C4-2B (cell line): Measurements from ENCODE around the gene RASGEF1B.

Source experiments
- CTCF ChIP-seq: fragments of 450-650 bp; conservative IDR thresholded peaks from 2 replicates; pipeline ENCODE4 v1.5.1; 2017; ENCODE audit warnings: mild to moderate bottlenecking
- ZFX ChIP-seq: fragments of 450-650 bp; IDR thresholded peaks from 2 replicates; pipeline ENCODE4 v1.6.1; 2017

DNA sequence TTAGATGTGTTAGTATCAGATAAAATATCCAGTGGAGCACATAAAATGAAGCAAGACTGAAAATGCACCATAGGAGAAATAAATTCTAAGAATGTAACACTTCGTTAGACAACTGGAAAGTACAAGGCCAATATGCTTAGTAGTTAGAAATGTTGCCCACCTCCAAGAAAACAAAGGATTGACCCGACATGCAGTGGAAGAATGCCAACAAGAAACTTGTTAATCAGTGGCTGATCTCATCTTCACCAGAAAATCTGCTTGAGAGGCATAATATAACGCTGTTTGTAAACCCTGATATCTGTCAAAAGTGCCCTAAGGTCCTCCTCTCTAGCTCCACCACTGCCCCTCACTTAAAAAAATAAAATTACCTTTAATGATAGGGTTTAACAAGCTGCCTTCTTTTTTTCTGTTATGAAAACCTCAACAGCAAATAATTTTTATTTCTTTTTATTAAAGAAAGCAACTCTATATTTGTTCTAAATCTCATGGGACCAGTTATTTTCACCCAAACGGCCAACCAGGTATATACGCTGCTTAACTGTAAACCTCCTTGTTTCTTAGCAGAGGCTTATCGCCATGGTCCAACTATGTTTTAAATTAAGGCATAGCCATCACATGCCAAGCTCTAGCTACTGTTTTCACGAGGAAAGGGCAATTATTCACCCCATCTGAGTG is 1.8 kb downstream of the RASGEF1B start:
- no peak for TF ChIP-seq CTCF
- no peak for TF ChIP-seq ZFX
